Measurements from ENCODE around the gene ADD1. TPM values are rescaled to one million over a fixed set of nuclear protein-coding genes. Genes with fewer than 3 reads are reported as not detected.

Gene ADD1
- total and polyA plus RNA-seq, 2 of the 13 experiments (the other 11 are each of a cell fraction or from before 2014, with no cell fraction given) = 73.9 to 122 TPM

DNA sequence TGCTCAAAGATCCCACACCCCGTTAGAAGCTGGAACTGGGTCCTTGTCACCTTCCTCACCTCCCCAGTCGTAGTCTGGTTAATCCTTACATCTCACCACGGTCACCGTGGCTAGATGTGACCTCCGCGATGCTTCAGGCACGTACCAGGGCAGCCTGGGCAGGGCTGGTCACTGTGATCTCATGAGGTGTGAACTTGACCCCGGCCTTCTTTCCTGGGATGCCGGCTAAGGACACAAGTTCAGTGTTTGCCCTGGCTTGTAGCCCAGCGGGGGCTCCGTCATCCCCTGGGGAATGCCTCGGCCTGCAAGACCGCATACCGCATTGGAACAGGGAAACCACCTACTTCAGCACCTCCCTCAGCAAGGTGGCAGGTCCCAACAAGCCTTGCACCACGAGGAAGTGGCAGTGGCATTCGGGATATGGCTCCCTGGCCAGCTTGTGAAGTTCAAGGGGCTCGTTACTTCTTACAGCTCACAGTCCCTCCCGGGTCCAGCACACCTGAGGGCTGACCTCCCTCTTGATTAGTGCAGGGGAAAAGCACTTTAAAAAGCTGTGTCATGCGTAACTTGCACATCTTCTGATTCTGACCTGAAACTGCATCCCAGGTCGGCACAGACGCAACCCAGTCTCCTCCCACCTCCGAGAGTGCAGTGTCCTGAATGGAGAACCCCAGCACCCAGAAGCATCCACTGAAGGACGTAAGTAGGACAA lies 93.7 kb downstream of the ADD1 start (continued):
- TF ChIP-seq, protein P1, sequence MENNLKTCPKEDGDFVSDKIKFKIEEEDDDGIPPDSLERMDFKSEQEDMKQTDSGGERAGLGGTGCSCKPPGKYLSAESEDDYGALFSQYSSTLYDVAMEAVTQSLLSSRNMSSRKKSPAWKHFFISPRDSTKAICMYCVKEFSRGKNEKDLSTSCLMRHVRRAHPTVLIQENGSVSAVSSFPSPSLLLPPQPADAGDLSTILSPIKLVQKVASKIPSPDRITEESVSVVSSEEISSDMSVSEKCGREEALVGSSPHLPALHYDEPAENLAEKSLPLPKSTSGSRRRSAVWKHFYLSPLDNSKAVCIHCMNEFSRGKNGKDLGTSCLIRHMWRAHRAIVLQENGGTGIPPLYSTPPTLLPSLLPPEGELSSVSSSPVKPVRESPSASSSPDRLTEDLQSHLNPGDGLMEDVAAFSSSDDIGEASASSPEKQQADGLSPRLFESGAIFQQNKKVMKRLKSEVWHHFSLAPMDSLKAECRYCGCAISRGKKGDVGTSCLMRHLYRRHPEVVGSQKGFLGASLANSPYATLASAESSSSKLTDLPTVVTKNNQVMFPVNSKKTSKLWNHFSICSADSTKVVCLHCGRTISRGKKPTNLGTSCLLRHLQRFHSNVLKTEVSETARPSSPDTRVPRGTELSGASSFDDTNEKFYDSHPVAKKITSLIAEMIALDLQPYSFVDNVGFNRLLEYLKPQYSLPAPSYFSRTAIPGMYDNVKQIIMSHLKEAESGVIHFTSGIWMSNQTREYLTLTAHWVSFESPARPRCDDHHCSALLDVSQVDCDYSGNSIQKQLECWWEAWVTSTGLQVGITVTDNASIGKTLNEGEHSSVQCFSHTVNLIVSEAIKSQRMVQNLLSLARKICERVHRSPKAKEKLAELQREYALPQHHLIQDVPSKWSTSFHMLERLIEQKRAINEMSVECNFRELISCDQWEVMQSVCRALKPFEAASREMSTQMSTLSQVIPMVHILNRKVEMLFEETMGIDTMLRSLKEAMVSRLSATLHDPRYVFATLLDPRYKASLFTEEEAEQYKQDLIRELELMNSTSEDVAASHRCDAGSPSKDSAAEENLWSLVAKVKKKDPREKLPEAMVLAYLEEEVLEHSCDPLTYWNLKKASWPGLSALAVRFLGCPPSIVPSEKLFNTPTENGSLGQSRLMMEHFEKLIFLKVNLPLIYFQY (CRISPR knock-in tag; IDR thresholded peaks at IDR 0.05; ENCODE audit: borderline replicate concordance) = 0 out of 2 replicates have a peak, but pooled peaks have one; percentile 15
- TF ChIP-seq AKAP8 (CRISPR knock-in tag; IDR thresholded peaks at IDR 0.05) (peak; percentile 92), POGZ (CRISPR knock-in tag; IDR thresholded peaks at IDR 0.05) (peak; percentile 54; the same call in 1 of the 2 replicates), NONO (IDR thresholded peaks at IDR 0.05) (no peak), NONO (CRISPR knock-in tag; conservative IDR thresholded peaks at IDR 0.05) (peak; percentile 73), RFXAP (CRISPR knock-in tag; IDR thresholded peaks at IDR 0.05; ENCODE audit: borderline replicate concordance) (0 out of 2 replicates have a peak, but pooled peaks have one; percentile 50), ZNF205 (CRISPR knock-in tag; IDR thresholded peaks at IDR 0.05) (peak; percentile 78), CCDC6 (CRISPR knock-in tag; IDR thresholded peaks at IDR 0.05) (no peak), MEIS2 (CRISPR knock-in tag; IDR thresholded peaks at IDR 0.05) (peak; percentile 79), NFYB (CRISPR knock-in tag; IDR thresholded peaks at IDR 0.05) (no peak), ZNF317 (CRISPR knock-in tag; IDR thresholded peaks at IDR 0.05) (no peak), SNAPC2 (CRISPR knock-in tag; IDR thresholded peaks at IDR 0.05) (no peak), CREM (IDR thresholded peaks at IDR 0.05) (peak; percentile 75), CREM (CRISPR knock-in tag; IDR thresholded peaks at IDR 0.05) (no peak), RXRB (CRISPR knock-in tag; IDR thresholded peaks at IDR 0.05; ENCODE audit: borderline replicate concordance) (peak; percentile 99), ZC3H13 (CRISPR knock-in tag; IDR thresholded peaks at IDR 0.05) (peak; percentile 88), ZNF414 (CRISPR knock-in tag; IDR thresholded peaks at IDR 0.05) (peak; percentile 70; the same call in 1 of the 2 replicates), ZBTB49 (CRISPR knock-in tag; IDR thresholded peaks at IDR 0.05; ENCODE audit: borderline replicate concordance) (no peak), NFIC (IDR thresholded peaks at IDR 0.05; ENCODE audit: low read length) (peak; percentile 77), ZFAT (CRISPR knock-in tag; conservative IDR thresholded peaks at IDR 0.05) (no peak), HNF4A (CRISPR knock-in tag; IDR thresholded peaks at IDR 0.05) (peak; percentile 52; the same call in 1 of the 2 replicates), KDM5B (CRISPR knock-in tag; IDR thresholded peaks at IDR 0.05; ENCODE audit: borderline replicate concordance) (peak; percentile 66; the same call in 1 of the 2 replicates)
- TF ChIP-seq, protein P2, sequence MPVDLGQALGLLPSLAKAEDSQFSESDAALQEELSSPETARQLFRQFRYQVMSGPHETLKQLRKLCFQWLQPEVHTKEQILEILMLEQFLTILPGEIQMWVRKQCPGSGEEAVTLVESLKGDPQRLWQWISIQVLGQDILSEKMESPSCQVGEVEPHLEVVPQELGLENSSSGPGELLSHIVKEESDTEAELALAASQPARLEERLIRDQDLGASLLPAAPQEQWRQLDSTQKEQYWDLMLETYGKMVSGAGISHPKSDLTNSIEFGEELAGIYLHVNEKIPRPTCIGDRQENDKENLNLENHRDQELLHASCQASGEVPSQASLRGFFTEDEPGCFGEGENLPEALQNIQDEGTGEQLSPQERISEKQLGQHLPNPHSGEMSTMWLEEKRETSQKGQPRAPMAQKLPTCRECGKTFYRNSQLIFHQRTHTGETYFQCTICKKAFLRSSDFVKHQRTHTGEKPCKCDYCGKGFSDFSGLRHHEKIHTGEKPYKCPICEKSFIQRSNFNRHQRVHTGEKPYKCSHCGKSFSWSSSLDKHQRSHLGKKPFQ (CRISPR knock-in tag; IDR thresholded peaks at IDR 0.05; ENCODE audit: insufficient replicate concordance) = peak; percentile 90
